ENCODE data around the gene CD2AP.

GRCh38 chr6:47485083-47485482 is 7.5 kb downstream of the CD2AP start:
- TF ChIP-seq, protein P1, sequence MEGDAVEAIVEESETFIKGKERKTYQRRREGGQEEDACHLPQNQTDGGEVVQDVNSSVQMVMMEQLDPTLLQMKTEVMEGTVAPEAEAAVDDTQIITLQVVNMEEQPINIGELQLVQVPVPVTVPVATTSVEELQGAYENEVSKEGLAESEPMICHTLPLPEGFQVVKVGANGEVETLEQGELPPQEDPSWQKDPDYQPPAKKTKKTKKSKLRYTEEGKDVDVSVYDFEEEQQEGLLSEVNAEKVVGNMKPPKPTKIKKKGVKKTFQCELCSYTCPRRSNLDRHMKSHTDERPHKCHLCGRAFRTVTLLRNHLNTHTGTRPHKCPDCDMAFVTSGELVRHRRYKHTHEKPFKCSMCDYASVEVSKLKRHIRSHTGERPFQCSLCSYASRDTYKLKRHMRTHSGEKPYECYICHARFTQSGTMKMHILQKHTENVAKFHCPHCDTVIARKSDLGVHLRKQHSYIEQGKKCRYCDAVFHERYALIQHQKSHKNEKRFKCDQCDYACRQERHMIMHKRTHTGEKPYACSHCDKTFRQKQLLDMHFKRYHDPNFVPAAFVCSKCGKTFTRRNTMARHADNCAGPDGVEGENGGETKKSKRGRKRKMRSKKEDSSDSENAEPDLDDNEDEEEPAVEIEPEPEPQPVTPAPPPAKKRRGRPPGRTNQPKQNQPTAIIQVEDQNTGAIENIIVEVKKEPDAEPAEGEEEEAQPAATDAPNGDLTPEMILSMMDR (IDR thresholded peaks at IDR 0.05): no peak
- TF ChIP-seq POLR2A (IDR thresholded peaks at IDR 0.05): no peak

All from body of pancreas (tissue), 4 donors.